ENCODE results near the gene PUM1.

The PUM1 gene

DNA sequence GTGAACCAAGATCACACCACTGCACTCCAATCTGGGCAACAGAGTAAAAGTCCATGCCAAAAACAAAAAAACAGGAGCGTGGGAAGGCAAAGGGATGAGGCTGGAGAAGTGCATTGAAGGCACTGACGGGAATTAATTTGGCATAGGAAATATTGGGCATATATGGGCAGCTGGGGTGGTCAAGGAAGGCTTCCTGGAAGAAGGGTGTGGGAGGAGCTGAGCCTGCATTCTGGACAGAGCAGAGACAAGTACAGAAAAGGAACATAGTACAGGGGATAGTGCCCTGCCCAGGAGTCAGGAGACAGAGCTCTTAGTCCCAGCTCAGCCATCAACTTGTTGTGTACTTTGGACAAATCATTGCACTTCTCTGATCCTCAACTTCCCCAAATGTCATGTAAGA lies 168.6 kb downstream of the PUM1 start:
- DNase-seq (ENCODE audit: low read depth): no peak
- TF ChIP-seq CTCF (conservative IDR thresholded peaks at IDR 0.05; ENCODE audit: low read depth, low read length): no peak
- H3K4me3 ChIP-seq (ENCODE audit: low read length): no peak overlapping the region

- TF ChIP-seq CTCF (conservative IDR thresholded peaks at IDR 0.05; ENCODE audit: low read depth, low read length): no peak
- H3K4me3 ChIP-seq (ENCODE audit: low read length): no peak overlapping the region
- DNase-seq (ENCODE audit: low read depth): no peak
Measured at GRCh38 chr1:30895944-30896660, 169.4 kb downstream of the PUM1 start.

- no peak overlapping the region for H3K4me3 ChIP-seq (ENCODE audit: low read length)
- DNase-seq (ENCODE audit: low read depth): no peak
- no peak for TF ChIP-seq CTCF (conservative IDR thresholded peaks at IDR 0.05; ENCODE audit: low read depth, low read length)
Measured at GRCh38 chr1:30895382-30895943, 170.1 kb downstream of the PUM1 start.

GRCh38 chr1:30894508-30894973 lies 171.0 kb downstream of the PUM1 start:
- DNase-seq (ENCODE audit: low read depth): no peak
- TF ChIP-seq CTCF (conservative IDR thresholded peaks at IDR 0.05; ENCODE audit: low read depth, low read length): no peak

GRCh38 chr1:30893776-30894507 lies 171.6 kb downstream of the PUM1 start:
- no peak for TF ChIP-seq CTCF (conservative IDR thresholded peaks at IDR 0.05; ENCODE audit: low read depth, low read length)
- no peak overlapping the region for H3K4me3 ChIP-seq (ENCODE audit: low read length)
- no peak for DNase-seq (ENCODE audit: low read depth)

More at GRCh38 chr1:30894508-30894973, 171.0 kb downstream of the PUM1 start:
- no peak overlapping the region for H3K4me3 ChIP-seq (ENCODE audit: low read length)

GRCh38 chr1:30892671-30893073 lies 172.8 kb downstream of the PUM1 start:
- H3K4me3 ChIP-seq (ENCODE audit: low read length): no peak overlapping the region
- no peak for DNase-seq (ENCODE audit: low read depth)
- TF ChIP-seq CTCF (conservative IDR thresholded peaks at IDR 0.05; ENCODE audit: low read depth, low read length): no peak
